ELF-1 (cell line): ENCODE results near the gene FARP1.
"Not testable (repeated sequence)": the region's sequence is repeated elsewhere in the genome, so short reads cannot be mapped to it uniquely, and the experiment has no call there.

ENCODE experiments used
- DNase-seq: peaks from one replicate; pipeline ENCODE4 v3.0.0-alpha.2; 2016; ENCODE audit warnings: low read depth, low spot score

The FARP1 gene

DNA sequence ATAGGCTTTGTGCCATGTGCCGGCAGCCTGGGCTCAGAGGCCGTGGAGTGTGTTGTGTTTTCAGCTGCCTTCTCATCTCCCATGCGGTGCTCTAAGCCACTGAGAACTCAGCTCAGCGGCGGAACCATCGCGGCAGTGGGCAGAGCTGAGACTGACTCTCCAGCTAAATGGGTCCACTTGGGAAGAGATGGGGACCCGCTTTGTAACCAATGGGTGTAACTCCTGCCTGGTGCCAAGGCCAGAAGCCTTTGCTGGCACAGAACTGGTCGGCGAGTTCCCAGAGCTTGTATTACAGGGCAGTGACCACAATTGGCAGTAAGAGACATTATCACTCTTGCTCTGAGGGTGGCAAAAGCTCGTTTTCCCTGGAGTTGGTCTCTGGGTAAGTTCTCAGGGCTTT, 251.0 kb downstream of the FARP1 start:
- DNase-seq: no peak

DNA sequence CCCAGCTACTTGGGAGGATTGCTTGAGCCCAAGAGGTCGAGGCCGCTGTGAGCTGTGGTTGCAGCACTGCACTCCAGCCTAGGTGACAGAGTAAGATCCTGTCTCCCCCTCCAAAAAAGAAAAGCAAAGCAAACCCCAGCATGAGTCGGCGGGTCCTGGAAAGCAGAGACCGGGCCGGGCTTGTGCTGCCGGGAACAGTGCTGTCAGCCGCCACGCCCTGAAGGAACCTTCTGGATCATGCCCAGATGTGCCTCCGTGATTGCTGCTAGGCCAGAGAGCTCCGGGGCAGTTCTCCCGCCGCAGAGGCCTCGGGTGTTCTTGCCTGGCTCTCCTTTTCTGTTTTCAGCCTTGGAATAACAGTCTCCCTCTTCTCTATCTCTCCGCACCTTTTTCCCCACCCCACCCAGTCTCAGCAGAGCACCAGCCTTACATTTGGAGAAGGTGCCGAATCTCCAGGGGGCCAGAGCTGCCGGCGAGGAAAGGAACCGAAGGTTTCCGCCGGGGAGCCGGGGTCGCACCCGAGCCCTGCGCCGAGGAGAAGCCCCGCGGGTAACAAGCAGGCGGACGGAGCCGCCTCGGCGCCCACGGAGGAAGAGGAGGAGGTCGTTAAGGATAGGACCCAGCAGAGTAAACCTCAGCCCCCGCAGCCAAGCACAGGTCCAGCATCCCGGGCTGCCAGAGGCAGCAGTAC, 252.1 kb downstream of the FARP1 start:
- DNase-seq: no peak

DNA sequence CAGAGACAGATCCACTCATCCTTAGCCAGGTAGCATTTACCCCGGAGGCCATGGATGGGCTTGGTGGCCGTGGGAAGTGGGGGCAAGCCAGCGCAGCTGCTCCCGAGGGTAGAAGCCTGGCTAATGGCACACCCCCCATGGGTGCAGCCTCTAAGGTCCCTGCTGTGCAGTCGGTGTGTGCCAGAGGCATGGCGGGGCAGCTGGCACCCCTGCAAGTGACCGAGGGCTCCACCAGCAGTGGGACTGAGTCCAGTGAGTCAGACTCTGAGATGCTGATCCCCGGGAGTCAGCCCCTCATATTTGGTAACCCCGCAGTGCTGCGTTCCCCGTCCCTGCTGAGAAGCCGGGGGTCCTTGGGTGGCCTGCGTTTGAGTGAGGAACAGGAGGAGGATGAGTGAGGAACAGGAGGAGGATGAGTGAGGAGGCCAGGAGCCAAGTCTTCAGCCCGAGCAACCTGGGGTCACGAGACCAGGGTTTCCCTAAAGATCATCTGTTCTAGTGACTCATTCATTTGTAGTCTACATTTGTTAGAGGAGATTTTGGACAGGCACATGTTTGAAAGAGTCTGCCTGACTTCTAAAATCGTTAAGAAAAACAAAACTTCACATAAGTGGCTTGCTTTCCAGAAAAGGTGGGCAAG, 253.3 kb downstream of the FARP1 start:
- no peak for DNase-seq

DNA sequence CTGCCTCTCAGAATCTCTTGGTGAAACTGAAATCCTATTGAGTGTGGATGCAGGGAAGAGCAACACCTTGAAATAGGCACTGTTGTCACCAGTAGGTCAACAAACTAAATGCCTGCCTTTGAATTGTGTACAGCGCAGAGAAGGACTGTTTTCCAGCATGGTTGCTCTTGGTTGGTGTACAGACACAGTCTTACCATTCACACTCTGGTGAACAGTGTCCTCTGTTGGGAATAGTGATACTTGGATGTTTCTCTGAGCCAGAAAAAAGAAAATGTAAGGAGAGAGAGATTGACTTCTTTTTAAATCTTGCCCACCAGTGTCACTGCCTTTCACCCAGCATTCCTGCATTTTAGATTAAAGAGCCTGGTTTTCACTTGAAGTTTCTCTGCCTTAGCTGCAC, 254.3 kb downstream of the FARP1 start:
- DNase-seq: no peak

GRCh38 chr13:98397861-98398260, 255.0 kb downstream of the FARP1 start:
- DNase-seq: no peak

DNA sequence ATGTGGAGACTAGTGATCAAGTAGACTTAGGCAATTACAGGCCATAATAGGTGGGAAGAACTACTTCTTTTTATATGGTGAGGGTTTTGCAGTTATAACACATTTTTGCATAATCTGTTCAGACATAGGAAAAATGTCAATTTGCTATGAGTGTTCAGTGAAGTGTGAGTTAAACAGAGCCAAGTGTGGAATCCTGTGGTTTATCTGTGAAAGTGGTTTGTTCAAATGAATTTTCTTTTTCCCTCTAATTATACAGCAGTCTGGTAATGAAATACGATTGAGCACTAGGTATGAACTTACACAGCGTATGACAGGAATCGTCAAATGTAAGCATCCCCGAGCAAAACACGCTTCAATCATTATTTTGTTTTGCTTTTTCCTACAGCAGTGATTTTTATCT, 255.7 kb downstream of the FARP1 start:
- DNase-seq: no peak

DNA sequence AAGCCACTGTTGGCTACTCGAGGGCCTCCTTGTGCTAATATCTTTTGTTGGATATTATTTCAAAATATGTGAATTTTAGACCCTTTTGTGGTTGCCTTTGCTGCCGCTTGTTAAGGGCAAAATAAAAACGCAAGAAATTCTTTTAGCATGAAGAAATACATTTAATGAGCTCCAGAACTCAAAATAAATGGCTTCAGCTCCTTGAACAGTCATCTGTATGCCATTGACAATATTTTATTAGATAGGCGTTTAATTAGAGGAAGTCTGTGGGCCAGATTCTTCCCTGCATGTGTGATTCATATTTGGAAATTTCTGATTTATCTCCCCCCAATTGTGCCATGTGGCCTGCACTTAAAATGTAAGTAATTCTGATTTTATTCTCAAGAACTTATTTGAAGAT, 256.9 kb downstream of the FARP1 start:
- DNase-seq: no peak

DNA sequence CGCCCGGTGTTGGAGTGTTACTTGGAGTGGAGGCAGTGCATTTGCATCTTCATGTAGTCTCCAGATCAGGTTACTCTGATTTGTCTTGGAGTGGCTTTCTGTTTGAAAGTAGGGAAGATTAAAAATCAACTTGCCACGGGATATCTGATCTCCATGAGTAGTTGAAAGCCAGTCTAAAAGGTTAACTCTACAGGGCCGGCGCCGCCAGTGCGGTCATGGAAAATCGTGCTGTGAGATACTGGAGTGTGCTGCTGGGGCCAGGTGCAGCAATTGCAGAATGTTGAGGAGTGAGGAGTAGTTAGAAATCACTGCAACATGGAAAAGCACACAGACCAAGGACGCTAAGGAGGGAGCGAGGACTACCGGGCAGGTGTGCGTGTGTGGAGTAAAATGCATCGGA, 259.0 kb downstream of the FARP1 start:
- no peak for DNase-seq

DNA sequence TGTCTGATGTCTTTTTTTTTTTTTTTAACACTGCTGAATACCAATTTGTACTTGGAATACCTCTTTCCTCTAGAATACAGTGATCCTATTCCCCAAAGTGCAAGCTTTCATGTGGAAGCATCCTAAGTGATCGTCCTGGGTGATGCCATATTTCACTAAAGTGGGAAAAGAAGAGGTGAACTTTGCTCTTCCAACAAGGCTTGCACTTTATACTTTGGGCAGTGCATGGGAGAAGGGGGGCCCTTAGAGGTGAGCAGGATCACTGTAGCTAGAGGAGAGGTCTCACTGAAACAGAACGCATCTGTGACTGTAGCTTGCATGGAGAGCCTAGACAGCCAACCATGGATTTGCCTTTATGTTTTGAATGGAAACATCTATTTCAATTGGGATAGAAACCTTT, 260.2 kb downstream of the FARP1 start:
- DNase-seq: no peak

GRCh38 chr13:98405107-98405571, 262.2 kb downstream of the FARP1 start:
- DNase-seq: peak; percentile 62

- DNase-seq: no peak
These were observed 262.9 kb downstream of the FARP1 start for GRCh38 chr13:98405690-98406344.

DNA sequence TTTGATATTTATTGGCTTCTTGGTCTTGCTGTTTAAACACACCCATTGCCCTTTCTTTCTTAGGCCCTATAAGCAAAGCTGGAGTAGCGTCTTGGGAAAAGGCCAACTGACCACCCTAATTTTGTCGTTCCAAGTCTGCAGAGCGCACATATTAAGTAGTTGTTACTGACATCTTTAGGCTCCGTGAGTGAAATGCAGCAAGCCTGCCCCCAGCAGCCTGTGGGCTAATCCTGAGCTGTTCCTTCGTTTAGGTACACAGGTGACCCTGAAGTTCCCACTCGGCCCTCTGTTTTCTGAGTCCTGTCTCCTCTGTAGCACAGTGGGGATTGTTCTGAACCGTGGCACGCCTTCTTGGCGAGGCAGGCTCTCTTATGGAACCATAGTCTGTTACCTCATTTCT, 263.5 kb downstream of the FARP1 start:
- DNase-seq: no peak

DNA sequence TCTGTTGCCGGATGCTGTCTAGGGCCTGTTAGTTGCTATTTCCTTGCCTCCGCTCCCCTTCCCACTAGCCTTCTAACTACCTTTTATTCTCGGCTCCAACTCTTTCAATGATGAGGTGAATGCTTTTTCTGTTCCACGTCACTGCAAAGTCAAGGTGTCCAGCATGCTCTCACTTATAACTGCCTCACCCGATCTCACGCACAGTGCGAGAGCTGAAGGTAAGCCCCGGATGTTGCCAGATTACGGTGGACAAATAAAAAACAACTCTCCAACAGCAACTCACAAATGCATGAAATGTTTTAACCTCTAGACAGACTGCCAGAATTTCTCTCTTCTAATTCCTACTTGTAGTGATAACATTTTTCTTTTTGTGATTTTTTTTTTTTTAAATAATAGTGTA, 264.1 kb downstream of the FARP1 start:
- no peak for DNase-seq

DNA sequence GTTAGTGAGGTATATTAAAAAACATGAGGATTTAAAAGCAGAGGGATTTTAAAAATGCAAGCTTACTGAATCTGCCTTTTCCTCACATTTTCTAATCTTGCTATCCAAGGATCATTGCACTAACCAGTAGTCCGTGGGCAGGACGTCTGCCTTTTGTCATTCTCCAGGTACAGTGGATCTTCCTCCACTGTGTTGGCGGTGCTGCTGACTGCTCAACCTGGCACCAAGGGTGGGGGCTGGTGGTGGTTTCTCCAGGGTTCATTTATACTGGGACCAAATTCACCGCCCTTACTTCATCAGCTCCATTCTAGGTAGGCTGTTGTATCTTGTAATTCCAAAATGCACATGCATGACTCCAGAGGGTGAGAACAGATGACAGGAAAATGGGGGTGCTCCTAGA, 264.7 kb downstream of the FARP1 start:
- no peak for DNase-seq

GRCh38 chr13:98409281-98409680, 266.4 kb downstream of the FARP1 start:
- no peak for DNase-seq

- DNase-seq: no peak
These were observed 267.7 kb downstream of the FARP1 start for GRCh38 chr13:98410612-98411011.

DNA sequence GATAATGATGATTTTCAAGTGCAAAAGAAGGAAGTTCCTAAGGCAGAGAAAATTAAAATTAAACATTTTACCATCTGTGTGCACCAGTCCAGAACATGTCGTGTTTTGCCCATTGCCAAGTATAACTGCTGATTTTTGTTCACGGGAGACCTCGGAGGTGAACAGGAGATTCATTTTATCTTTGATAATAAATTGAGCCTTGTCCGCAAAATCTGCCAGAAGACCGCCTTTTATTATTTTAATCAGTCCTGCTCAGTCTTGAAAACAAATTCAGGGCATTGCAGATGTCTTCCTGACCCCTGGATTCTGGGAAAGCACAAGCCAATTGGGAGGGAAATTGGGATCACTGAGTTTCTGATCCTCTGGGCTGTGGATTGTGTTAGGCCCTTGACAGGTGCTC, 268.1 kb downstream of the FARP1 start:
- no peak for DNase-seq

DNA sequence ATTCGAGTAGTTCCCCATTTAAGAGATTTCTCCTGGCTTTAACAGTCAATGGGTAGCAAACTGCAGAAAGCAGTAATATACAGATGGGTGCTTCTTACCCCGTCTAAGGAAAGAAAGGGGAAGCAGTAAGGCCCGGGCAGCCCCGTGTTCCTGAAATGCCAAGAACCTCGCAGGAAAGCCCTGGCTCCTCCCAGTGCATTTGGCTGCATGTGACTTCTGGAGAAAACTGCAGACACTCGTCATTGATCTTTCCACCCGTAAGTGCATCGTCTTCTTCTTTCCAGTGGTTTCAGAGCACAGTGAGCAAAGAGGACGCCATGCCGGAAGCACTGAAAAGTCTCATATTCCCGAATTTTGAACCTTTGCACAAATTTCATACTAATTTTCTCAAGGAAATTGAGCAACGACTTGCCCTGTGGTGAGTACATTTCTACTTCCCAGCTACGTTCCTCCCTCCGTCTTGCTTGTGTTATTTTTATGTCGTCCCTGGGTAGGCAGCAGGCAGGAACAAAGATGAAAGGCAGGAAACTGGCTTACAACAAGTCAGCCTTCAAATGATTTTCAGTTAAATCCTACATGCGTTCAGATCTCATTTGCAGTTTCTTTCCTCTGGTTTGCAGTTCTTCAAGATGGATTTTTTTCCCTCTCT, 268.8 kb downstream of the FARP1 start:
- DNase-seq: no peak

- DNase-seq: not testable (repeated sequence)
These were observed 270.4 kb downstream of the FARP1 start for GRCh38 chr13:98413278-98413677.

DNA sequence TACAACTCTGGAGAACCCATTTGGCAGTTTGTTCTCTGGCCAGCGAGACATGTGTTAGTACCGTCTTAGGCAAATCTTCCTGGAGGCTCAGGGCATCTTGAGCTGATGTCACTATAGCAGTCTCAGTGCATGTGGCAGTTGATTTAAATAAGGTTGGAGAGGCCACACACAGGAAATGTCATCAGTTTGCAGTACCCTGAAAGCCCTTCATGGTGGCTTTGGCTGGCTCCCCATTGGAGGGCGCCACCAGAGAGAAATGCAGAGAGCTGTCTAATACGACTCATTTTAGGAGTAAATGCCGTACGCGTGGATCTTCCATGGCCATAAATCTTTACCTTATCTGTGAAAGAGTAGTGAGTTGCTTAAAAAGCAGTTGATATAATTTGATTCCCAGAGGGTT, 270.9 kb downstream of the FARP1 start:
- no peak for DNase-seq

GRCh38 chr13:98415326-98416070, 272.6 kb downstream of the FARP1 start:
- DNase-seq: no peak

DNA sequence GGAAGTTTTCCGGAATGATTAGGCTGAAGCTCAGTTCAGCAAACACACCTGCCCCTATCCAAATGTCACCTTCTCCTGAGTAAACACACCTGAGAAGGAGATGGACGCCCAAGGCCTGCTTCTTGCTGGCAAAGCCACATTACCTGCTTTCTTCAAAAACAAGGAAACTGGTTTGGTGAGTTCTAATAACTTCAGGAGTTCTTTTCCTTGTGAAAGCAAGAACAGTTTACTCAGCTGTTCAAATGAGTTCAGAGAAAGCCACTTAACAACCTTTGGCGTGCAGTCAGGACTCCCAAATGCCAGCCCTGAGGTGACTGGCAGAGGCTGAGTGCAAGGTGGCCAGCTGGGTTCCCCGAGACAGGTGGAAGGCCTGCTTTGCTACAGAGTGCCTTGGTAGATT, 273.5 kb downstream of the FARP1 start:
- DNase-seq: peak; percentile 61
